GM04504 (cell line): Measurements from ENCODE around the gene FBN2.
"Not testable (repeated sequence)": the region's sequence is repeated elsewhere in the genome, so short reads cannot be mapped to it uniquely, and the experiment has no call there.

Source experiments
- DNase-seq: peaks from one replicate; pipeline ENCODE4 v3.0.0-alpha.2; 2012; ENCODE audit warnings: low read depth

FBN2 gene

DNA sequence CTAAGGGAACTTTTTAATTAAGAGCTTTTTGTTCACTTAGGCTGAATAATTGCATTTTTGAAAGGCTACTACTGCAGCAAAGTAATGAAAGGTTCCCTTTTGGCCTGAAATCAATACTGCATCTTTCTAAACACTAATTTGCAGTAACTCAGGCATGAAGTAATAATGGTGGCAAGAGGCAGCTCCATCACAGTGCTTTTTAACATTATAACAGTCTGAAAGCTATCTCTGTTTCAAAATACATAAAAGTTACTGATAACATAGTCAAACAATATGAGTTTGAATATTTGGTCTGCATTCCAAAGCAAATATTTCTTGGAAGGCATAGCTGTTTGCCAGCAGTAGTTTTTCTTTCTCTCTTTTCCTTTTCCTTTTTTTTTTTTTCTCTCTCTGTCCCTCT lies 113.4 kb downstream of the FBN2 start:
- no peak for DNase-seq

DNA sequence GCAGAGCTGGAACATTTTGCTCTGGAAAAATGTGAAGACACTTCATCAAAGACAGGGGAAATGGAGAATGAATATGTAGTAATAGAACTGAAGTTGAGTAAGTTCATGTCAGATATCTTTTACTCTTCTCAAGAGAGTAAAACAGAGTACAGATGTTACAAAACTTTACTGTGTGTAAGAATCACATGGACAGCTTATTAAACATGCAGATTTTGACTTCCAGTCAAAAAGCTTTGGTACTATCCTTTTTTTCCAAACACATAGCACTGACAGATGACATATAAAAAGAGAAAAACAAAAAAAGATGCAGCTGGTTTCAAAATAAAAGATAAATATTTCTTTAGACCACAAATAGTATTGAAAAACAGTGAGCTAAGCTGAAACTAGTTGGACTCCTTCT lies 115.4 kb downstream of the FBN2 start:
- DNase-seq, result no peak

DNA sequence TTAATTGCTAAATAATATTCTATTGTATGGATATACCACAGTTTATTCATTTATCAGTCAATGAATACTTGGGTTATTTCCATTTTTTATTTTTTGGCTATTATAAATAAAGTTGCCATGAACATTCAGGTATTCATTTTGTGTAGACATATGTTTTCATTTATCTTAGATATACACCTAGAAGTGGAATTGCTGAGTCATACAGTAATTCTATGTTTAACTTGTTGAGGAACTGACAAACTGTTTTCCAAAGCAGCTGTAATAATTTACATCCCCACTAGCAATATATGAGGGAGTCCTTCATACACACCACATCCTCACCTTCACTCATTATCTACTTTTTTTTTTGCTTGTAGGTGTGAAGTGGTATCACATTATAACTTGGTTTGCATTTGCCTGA lies 123.6 kb downstream of the FBN2 start:
- DNase-seq, result no peak

DNA sequence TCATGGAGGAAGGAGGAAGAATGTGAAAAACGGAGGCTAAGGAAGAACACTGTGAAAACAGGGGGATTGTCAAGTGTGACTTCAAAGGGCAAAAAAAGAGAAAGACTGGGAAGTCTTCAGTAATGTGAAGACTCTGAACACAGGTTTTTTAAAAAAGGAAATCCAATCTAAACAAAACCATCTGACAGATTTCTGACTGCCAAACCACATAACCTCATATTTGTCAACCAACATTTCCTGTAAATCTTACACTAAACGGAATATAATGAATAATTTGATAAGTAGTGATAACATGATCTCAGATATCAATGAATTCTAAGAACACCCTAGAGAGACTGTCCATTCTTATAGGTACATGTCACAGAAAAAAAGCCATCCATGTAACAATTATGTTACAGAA lies 124.7 kb downstream of the FBN2 start:
- DNase-seq, result no peak

DNA sequence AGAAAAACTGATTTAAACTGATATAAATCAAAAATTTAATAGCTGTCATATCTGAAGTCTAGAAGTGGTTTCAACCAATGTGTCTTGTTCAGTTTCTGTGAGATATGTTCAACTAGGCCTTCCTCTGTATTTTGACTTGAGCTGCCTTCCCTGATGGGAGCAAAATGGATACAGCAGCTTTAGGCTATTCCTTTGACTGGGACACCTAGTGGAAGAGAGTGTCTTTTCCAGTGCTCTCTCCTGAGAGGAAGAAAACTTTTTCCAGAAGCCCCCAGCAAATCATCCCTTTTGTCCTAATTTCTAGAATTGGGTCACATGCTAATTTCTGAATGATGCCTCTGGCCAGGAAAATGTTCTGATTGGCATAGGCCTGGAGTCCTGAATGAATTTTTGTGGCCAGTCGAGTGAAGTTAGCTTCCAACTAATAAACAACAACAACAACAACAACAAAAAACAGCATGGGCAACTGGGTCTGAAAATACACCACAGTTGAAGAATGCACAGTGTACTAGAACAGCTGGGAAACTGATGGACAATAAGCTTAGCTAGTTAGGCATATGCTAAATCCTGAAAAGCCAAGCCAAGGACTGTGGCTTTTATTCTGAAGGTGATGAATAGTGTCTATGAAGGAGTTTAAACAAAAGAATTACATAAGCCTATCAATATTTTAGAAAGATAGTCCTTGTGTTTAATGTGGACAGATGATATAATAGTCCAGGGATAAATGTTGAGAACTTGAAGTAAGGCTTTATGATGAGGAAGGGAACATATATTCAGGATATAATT lies 125.7 kb downstream of the FBN2 start:
- no peak for DNase-seq

DNA sequence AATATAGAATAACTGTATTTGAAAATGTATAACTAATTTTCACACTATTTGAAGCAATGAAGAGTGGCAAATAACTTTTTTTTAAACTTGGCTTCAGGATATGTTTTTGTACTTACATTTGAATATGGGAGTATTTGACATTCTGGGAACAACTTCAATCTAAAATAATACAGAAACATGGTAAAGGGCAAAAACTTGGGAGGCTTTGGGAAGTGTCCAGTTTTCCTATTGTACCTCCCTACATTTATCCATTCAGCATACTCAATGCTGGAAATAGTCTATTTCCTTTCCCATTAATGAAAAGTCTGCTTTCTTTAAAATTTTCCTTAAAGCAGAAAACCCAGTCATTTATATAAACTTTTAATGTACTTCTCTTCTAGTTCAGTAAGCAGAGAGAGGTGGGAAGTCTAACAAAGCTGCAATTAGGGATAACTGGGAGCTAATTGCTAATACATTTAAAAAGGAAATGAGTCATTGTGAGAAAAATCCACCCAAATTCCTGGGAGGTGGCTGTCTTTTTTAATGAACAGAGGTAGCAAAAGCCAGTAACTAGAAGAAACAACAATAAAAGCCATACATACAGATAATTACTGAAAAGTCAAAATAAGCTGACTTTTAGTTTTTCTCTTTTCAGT lies 128.8 kb downstream of the FBN2 start:
- no peak for DNase-seq

DNA sequence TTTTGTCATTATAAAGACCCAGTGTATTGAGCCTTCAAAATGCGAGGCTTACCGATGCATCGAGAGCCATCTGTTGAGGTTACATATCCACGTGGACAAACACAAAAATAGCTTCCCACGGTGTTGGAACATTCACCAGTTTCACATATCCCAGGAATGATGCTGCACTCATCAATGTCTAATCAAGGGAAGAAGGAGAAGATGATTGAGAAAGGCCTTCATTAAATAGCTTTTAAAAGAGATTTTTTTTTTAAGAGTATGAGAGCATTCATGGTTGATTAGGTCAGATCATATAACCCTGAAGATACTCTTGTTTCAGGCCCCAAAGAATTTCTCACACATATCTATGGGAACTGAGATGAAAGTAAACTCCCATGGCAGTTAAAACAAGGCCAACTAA lies 129.4 kb downstream of the FBN2 start:
- DNase-seq, result no peak

DNA sequence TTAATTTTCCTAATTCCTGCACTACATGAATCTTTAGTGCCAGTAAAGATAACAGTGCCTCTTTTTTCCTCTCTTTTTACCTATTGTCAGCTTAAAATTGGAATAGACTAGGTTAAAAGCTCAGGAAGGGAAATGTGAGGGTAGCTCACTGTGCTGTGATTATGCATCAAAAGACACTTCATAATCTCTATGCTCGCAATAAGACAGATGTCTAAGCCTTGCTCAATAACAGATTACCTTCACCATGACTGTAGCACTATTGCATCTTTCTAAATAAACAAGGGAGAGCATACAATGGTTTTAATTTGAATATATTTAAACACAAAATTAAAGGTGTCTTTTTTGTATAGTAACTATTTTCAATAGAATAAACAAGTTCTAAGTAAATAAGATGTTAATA lies 130.1 kb downstream of the FBN2 start:
- no peak for DNase-seq

DNA sequence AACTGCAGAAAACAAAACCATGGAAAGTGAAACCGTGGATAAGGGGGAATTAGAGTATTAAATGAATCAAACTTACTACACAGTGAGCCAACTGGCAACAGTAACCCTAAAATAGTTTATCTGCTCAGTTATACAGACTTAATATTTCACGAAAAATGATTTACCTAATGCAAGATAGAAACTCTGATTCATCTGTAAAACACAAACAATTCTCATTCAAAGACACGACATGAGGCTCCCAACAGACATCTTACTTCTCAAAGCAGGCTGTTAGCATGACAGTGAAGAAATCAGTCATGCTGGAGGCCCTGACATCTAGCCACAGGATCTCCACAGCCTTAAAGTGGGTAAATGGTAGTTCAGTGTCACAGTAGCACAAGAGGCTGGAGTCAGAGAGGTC lies 131.2 kb downstream of the FBN2 start:
- DNase-seq, result no peak

DNA sequence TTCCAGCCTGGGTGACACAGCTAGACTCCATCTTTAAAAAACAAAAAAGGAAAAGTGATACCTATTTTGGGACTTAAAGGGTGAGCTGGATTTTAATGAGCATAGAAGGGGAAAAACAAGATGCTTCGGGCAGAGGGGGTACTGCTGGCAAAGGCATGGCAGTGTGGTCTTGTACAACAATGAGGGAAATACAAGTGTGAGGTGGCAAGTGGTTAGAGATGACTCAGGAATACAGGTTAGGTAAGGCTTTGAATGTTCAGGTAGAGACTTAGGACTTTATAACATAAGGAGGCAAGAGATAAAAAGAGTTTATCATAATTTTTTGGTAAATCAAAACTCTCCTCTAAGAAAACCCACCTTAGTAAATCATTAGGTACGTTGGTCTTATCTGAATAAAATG lies 132.9 kb downstream of the FBN2 start:
- DNase-seq, result no peak

DNA sequence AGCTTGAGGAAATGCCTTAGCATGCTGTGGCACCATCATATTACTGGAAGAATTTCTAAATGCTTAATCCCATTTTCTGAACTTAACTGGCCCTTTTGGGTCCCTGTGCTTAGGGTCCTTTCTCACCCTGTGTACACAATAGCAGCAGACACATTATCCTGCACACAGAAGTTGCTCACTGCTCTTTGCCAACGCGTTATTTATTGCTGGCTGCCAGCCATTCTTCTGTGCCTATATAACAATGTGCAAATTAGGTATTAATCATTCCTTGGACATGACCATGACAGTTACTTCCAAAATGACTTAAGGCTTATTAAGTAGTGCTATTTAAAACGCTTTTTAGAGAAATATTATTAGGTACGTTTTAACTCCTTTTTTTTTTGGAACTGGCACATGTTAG lies 134.7 kb downstream of the FBN2 start:
- no peak for DNase-seq

DNA sequence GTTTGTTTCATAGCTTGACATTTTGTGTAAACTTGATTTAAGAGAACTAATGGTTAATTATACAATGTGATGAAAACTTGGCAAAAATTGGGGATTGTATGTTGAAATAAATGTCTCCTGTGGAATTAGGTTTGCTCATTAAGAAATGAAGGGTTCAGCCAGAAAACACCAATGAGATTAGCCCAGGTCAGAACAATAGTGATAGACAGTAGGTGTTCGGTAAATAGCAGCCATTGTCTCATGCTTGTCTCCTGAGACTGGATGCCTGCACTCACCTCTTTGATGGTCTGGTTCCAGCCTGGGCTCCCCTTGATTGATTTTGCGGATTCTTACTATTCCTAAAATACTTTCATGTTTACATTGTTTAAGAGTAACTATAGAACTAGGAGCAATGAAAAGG lies 135.5 kb downstream of the FBN2 start:
- DNase-seq, result no peak

DNA sequence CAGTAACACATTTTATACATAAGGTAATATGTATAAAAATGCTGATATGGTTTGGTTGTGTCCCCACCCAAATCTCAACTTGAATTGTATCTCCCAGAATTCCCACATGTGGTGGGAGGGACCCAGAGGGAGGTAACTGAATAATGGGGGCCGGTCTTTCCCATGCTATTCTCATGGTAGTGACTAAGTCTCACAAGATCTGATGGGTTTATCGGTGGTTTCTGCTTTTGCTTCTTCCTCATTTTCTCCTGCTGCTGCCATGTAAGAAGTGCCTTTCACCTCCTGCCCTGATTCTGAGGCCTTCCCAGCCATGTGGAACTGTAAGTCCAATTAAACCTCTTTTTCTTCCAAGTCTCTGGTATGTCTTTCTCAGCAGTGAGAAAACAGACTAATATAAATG lies 137.3 kb downstream of the FBN2 start:
- DNase-seq, result not testable (repeated sequence)

DNA sequence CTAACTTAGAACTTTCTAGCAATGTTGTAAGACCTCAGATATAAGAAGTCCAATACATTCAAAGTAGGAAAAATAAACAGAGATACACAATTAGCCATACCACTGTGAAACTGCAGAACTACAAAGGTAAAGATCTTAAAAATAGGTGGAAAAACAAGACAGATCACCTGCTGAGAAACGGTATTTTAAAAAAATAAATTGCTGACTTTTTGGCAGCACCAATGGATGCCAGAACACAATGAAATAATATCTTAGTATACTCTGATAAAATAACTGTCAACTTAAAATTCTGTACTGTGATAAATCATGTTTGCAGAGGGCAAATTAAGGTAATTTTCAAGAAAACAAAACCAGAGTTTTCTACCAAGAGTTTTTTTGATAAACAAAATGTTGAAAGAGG lies 138.9 kb downstream of the FBN2 start:
- no peak for DNase-seq

DNA sequence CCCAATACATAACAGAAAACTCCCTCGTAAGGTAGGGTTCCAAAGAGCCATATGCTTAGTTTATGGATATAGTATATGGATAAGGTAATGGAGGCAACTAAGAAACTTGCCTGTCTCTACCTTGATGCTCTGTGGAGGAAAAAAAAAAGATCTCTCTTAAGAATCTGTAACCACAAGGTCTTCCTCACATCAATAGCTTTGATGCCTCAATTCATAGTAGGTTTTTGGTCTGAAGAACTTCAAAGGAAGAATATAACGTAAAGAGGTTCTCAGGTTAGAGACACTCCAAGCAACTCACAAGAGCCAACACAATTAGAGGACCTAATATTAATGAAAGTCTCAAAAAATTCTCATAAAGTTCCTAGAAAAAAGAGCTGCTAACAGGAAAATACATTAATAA lies 140.2 kb downstream of the FBN2 start:
- no peak for DNase-seq

DNA sequence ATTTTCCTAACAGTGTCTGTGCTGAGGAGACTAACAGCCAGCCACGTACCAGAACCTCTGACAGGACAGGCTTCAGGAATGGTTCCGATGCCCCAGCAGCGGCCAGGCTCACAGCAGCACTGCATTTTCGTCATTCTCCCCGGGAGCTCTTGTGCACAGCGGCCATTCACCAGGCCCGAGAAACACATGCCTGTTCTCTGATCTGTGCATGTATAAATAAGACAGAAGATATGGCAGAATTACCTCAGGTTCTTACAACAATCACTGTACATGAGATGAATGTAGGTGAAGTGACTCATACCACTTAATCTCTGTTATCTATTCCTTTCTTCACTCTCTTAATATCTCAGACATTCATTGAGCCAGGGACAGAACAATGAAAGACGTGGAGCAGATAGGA lies 143.0 kb downstream of the FBN2 start:
- DNase-seq, result no peak

DNA sequence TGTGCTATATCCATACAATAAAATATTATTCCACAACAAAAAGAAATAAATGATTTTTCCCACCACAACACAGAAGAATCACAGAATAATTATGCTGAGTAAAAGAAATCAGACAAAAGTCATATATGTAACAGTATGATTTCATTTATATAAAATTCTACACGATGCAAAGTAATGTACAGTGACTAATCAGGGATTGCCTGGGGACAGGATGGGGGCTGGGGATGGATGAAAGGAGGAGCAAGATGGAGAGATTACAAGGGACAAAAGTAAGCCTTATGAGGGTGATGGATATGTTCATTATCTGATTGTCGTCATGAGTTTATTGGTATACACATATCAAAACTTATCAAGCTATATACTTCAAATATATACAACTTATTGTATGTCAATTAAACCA lies 154.0 kb downstream of the FBN2 start:
- DNase-seq, result no peak

DNA sequence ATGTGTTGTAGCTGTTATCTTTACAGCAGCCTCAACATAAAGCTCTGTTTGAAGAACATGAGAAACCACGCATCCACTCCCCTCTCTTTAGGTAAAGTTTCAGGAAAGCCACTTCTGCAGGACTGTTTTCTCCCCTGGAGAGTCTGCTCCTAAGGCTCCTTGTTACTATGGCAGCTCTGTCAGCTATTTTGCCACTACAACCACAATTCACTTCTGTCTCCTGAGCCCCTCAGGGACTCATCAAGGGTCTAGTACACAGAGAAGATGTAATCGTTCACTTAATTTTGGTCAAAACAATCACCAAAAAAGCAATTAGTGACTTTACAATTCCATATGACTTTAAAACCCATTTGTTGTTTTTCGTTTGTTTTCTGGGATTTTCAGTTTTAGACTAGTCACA lies 157.7 kb downstream of the FBN2 start:
- no peak for DNase-seq

DNA sequence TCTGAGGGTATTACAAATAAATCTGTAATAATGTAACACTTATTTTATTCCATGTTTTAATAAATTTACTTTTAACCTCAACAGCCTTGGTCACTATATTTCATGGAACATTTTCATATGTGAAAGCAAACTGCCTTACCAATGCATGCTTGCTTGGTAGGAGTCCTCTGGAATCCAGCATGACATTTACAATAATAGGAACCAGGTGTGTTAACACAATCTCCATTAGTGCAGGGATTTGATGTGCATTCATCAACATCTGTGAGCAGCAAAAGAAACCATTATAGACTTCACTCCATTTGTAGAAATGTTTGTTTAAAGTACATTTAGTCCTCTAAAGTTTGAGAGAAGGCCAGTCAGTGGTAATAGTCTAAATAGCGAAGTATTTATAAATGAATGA lies 159.4 kb downstream of the FBN2 start:
- DNase-seq, result no peak

DNA sequence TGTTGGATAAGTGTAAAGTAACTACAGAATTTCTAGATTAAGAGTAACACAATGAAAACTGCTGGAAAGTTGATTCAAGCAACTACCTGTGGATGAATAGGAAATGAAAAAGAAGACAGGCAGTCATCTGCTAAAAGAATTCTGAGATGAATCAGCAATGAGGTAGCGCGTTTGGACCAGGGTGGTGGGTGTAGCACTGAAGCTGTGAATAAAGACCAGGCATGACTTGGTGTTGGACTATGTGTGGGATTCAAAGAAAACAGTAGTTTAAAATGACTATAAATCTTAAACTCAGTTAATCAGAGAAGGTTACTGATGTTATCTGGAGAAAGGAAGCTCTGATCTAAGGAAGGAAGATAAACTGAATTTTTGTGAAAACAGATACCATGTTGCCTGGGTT lies 159.8 kb downstream of the FBN2 start:
- DNase-seq, result no peak

DNA sequence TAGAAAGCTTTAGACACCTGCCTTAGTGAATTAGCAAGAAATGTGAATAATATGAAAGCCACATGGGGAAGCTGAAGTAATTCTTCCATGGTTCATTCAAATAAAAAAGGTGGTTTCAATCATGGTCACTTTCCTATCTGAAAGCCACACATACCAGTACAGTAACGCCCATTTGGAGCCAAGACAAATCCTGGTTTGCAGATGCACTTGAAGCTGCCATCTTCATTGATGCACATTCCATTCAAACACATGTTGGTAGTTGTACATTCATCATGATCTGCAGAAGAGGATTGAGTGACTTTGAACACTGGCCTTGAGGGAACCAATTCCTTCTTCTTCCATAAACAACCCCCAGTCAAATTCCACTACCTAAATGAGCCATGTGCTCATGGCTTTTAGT lies 161.5 kb downstream of the FBN2 start:
- DNase-seq, result no peak

DNA sequence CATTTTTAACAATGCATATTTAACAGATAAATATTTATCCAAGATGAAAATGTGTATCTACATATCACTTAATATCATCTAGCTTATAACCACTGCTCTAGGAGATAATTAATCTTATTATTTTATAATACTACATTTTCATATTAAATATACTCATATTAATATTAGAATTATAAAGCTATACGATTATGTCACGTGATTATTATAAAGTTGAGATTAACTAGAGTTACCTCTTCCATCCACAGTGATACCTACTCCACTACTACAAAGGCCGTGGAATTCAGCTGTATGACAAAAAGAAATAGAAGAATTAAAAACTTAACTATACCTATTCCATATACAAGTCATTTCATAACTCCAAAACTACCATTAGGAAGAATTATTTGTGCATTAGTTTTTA lies 171.9 kb downstream of the FBN2 start:
- no peak for DNase-seq

DNA sequence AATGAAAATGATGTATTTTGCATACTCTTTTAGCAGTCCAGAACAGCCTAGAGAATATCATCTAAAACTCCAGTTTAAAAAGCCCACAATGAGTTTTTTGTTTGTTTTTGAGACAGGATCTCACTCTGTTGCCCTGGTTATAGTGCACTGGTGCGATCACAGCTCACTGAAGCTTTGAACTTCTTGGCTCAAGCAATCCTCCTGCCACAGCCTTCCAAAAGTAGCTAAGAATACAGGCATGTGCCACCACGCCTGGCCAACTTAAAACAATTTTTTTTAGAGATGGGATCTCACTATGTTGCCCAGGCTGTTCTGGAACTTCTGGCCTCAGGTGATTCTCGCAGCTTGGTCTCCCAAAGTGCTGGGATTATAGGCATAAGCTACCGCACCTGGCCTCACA lies 175.7 kb downstream of the FBN2 start:
- DNase-seq, result no peak

DNA sequence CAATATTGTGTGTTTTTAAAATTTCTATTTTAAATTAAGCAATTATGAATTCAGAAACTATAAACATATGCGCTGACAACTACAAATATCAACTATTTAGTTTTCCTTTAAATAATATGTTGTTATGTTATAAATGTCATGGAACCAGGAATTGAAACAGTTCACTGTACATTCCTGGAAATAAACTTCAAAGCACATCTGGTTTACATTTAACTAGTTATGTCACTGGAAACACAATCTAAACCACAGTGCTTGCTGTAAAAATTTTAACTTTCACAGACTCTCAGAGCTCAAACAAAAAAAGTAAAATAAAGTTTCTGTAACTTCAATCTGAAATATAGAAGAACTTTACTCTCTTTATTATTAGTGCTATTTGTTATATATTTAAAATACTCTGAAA lies 179.2 kb downstream of the FBN2 start:
- DNase-seq, result no peak
